Activated T-cell treated with anti-CD3 and anti-CD28 coated beads for 24 hours (primary cell): ENCODE data around the gene CBFA2T3.

Experiments used
- DNase-seq: peaks from one replicate; pipeline ENCODE4 v3.0.0-alpha.2; 2020; ENCODE audit warnings: low read depth

Gene CBFA2T3

DNA sequence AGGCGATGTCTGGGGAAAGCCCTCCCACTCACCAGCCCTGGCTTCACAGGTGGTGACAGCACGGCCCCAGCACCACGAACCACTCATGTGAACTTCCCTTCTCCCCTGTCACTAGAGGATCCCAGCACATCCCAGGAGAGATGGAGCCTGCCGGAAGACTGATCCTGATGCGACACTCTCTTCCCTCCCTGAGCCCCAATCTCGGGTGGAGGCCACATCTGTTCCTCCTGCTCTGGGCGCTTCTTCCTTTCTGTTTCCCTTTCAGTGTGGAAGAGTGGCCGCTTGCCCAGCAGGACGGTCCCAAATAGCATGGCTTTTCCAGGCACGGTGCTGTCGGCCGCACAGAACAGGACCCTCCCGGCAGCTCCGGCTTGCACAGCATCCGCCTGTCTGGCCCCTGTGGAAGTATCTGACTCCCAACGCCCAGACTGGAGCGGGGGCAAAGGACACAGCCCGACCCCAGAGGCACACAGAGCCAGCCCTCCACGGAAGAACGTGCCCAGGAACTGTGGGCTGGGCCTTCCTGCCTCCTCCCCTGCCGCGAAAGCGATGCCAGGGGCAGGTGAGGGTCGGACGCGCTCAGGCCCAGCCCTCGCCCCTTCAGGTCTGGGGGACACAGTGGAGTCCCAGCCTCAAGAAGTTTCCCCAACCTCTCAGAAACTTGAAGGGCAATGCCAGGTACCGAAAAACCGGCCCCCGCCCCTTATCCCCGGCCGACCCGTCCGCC, 37.6 kb downstream of the CBFA2T3 start:
- no peak for DNase-seq

DNA sequence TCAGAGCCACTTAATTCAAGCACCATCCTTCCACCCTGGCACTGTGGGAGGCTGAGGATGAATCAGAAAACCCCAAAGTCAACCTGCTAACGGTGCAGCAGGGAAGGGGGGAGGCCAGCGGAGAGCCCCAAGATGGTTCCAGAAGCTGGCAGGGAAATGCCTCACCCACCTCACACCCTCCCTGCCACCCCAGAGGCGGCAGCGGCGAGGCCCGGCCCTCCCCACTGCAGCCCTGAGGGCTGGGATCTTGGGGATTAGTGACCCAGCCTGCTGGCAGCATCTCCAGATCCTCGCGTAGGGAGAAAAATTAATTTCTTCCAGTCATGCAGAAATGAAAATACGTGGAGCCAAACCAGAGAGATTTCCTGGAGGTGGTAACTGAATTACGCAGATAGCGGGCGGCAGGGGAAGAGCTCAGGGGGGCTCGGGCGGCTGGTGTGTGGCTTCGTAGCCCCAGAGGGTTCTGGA, 38.2 kb downstream of the CBFA2T3 start:
- DNase-seq = no peak

- DNase-seq = no peak
Measured at GRCh38 chr16:88938119-88938776, 38.8 kb downstream of the CBFA2T3 start.

GRCh38 chr16:88937206-88937621, 39.8 kb downstream of the CBFA2T3 start:
- DNase-seq = no peak

GRCh38 chr16:88936556-88937205, 40.3 kb downstream of the CBFA2T3 start:
- DNase-seq = no peak

- DNase-seq = no peak
Measured at GRCh38 chr16:88936008-88936555, 40.9 kb downstream of the CBFA2T3 start.

GRCh38 chr16:88934066-88934667, 42.8 kb downstream of the CBFA2T3 start:
- DNase-seq = no peak

DNA sequence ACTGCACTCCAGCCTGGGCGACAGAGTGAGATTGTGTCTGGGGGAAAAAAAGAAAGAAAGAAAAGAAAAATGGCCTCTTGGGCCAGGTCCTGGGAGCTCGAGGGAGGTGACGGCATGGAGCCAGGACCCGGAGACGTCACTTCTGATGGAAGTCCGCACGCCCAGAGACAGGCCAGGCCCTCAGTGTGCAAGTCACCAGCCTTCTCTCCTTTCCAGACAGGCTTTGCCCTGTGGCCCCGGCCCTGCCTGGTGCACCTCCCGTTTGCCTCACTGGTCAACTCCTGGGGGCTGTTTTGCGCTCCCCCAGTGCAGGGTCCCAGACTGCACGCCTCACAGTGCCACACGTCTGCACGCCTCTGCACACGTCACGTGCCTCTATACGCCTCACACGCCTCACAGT, 44.1 kb downstream of the CBFA2T3 start:
- DNase-seq = no peak

GRCh38 chr16:88931936-88932335, 45.1 kb downstream of the CBFA2T3 start:
- DNase-seq = no peak

- no peak for DNase-seq
Measured at GRCh38 chr16:88931373-88931900, 45.6 kb downstream of the CBFA2T3 start.

GRCh38 chr16:88930716-88931115, 46.3 kb downstream of the CBFA2T3 start:
- no peak for DNase-seq

DNA sequence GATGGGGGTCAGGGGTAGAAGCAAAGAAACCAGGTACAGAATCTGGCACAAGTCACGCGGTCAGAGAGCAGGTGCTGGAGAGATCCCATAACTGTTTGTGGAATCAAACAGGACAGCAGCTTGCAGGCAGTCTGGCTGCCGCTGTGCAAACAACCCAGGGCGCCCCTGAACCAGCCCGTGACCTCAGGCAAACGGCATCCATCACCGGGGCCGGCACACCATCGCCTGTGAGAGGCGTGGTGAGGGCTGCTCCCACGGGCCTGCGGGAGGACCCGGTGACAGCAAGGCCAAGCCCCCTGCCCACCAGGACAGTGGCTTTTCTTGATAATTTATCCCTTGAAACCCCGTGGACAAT, 47.9 kb downstream of the CBFA2T3 start:
- no peak for DNase-seq

DNA sequence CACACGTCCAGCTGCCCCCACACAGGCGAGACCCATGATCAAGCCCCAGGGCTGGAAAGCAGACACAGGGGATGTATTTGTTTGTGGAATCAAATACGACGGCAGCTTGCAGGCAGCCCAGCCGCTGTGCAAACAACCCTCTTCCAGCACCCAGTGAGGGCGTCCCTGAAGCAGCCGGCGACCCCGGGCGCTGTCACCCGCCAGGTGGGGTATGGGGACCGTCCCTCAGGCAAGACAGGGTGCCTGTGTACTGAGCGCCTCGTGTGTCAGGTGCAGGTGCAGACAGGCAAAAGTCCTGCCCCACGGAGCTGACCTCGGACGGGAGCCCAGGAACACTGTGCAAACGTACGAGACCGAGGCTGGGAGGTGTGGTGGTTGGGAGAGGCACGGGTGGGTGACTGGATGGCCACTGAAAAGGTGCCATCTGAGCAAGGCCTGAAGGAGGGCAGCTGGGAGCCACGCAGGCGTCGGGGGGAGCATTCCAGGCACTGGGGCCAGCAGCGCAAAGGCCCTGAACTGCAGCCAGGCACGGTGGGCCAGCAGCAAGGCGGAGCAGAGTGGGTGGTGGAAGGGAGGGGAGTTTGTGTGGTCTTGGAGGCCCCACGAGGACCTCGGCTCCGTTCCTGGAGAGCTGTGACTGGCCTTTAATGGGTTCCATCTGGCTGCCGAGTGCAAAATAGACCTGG, 48.5 kb downstream of the CBFA2T3 start:
- no peak for DNase-seq

DNA sequence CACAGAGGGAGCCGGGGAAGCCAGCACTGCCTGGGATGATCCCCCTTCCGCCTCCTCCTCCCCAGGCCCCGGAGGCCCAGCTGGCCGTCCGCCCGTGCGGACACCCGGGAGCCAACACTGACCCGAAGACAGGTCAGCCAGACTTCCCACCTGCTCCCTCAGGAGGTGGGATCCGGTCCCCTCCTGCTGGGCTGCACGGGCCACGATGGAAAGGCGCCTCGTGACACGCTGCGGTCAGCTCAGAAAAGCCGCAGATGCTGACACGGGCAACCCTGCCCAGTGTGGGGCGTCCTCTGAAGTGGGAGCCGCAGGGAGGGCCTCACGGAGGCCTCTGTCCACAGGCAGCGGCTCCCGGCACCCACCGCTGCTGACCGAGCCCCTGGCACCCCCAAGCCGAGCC, 49.3 kb downstream of the CBFA2T3 start:
- DNase-seq = no peak

DNA sequence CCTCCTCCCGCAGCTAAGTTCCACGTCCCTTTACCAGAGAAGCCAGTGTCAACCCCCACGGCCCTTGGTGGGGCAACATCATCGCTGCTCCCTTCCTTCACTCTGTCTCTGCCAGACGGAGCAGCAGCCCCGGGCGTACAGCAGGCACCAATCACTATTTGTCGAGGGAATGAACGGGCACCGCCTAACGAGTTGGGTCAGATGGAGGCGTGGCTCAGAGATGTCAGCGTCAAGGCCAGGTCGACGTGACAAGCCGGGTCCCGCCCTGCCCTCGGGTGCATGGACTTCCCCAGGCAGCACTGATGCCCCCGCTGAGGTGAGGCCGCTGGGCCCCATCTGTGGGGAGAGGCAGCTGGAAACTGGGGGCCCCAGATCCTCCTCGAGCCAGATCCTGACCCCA, 50.0 kb downstream of the CBFA2T3 start:
- DNase-seq = no peak

- no peak for DNase-seq
Measured at GRCh38 chr16:88926374-88926990, 50.5 kb downstream of the CBFA2T3 start.

- DNase-seq = no peak
Measured at GRCh38 chr16:88925540-88925887, 51.5 kb downstream of the CBFA2T3 start.

DNA sequence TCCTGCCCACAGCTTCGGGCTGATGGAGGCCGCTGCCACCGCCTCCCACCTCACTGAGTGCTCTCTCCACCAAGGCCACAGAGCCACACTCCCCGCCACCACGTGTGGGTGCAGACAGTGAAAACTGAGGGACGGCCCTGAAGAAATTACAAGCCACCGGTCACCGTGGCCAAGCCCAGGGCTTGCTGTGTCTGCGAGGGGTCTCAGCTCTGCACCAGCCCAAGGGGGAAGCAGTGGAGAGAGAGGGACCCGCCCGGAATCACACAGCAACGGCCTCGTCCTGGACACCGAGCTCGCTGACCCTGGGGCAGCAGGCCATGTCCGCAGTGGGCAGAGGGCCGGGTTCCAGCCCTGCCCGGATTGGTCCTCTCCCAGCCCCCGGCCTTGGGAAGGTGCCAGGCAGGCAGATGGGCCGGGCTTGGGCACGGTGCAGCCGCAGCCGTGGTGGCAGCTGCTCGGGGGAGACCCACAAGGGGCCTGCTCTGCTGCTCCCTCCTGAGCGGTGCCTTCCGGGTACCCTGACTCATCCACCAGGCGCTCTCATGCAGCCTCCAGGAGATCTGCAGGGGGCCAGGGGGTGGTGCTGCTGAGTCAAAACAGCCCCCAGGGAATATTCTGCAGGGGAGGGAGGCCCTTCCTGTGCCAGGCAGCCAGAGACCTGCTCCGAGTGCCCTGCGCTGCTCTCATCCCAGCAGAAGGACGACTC, 52.0 kb downstream of the CBFA2T3 start:
- no peak for DNase-seq

GRCh38 chr16:88923926-88924833, 52.8 kb downstream of the CBFA2T3 start:
- DNase-seq = no peak

DNA sequence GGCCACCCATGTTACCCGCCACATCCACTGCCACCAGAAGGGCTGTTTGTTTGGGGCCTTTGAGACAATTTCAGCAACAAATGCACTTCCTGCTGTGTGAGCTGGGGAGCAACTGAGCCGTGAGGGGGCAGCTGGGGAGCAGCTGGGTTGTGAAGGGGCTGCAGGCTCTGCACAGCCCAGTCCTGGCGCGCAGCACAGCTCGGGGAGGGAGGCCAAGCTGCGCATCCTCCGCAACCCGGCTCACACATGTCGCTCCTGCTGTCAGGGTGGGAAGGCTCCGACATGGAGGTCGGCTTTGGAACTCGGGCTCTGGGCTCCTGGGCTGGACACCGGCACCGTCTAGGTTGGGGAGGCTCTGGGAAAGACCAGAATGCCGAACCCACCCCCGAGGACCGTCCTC, 53.6 kb downstream of the CBFA2T3 start:
- no peak for DNase-seq
